ENCODE data around the gene MN1. TPM values are rescaled to one million over a fixed set of nuclear protein-coding genes. Genes with fewer than 3 reads are reported as not detected.

MN1 gene
- total RNA-seq, 1 donor from 2014 or later = 5.9 TPM

GRCh38 chr22:27772081-27772983 lies 29.2 kb downstream of the MN1 start:
- Mint-ChIP-seq H3K36me3 (ENCODE audit: insufficient read depth) (no peaks in the 10 kb centered on the region), H3K4me3 (ENCODE audit: low read depth) (no peak overlapping the region), H3K4me1 (ENCODE audit: low read depth) (peaks cover 12% of the 10 kb centered on the region), H3K27me3 (peaks cover 5% of the 10 kb centered on the region), H3K27ac (no peak overlapping the region), H3K9me3 (ENCODE audit: low read depth) (no peaks in the 10 kb centered on the region)
- DNase-seq (ENCODE audit: low spot score, unreplicated experiment) = no peak
- TF ChIP-seq CTCF (IDR thresholded peaks at IDR 0.05; ENCODE audit: unreplicated experiment) = no peak

GRCh38 chr22:27771637-27772036 lies 29.9 kb downstream of the MN1 start:
- TF ChIP-seq CTCF (IDR thresholded peaks at IDR 0.05; ENCODE audit: unreplicated experiment) = no peak
- no peak for DNase-seq (ENCODE audit: low spot score, unreplicated experiment)
- no peaks in the 10 kb centered on the region for H3K9me3 Mint-ChIP-seq (ENCODE audit: low read depth)
- no peak overlapping the region for H3K27ac Mint-ChIP-seq
- H3K36me3 Mint-ChIP-seq (ENCODE audit: insufficient read depth) = no peaks in the 10 kb centered on the region
- H3K4me3 Mint-ChIP-seq (ENCODE audit: low read depth) = no peak overlapping the region
- peaks cover 10% of the 10 kb centered on the region for H3K27me3 Mint-ChIP-seq
- peaks cover 10% of the 10 kb centered on the region for H3K4me1 Mint-ChIP-seq (ENCODE audit: low read depth)

GRCh38 chr22:27769012-27769411 lies 32.5 kb downstream of the MN1 start:
- Mint-ChIP-seq H3K27ac (no peak overlapping the region), H3K4me3 (ENCODE audit: low read depth) (no peak overlapping the region), H3K4me1 (ENCODE audit: low read depth) (peaks cover 6% of the 10 kb centered on the region), H3K36me3 (ENCODE audit: insufficient read depth) (peaks cover 3% of the 10 kb centered on the region), H3K9me3 (ENCODE audit: low read depth) (no peaks in the 10 kb centered on the region), H3K27me3 (peaks cover 19% of the 10 kb centered on the region)
- DNase-seq (ENCODE audit: low spot score, unreplicated experiment) = no peak
- no peak for TF ChIP-seq CTCF (IDR thresholded peaks at IDR 0.05; ENCODE audit: unreplicated experiment)

GRCh38 chr22:27768027-27768653 lies 33.4 kb downstream of the MN1 start:
- Mint-ChIP-seq H3K27ac (no peak overlapping the region), H3K27me3 (peaks cover 19% of the 10 kb centered on the region), H3K36me3 (ENCODE audit: insufficient read depth) (peaks cover 3% of the 10 kb centered on the region), H3K4me1 (ENCODE audit: low read depth) (peaks cover 6% of the 10 kb centered on the region), H3K4me3 (ENCODE audit: low read depth) (no peak overlapping the region), H3K9me3 (ENCODE audit: low read depth) (no peaks in the 10 kb centered on the region)
- DNase-seq (ENCODE audit: low spot score, unreplicated experiment) = no peak
- no peak for TF ChIP-seq CTCF (IDR thresholded peaks at IDR 0.05; ENCODE audit: unreplicated experiment)

GRCh38 chr22:27766679-27767078 lies 34.9 kb downstream of the MN1 start:
- peaks cover 3% of the 10 kb centered on the region for H3K36me3 Mint-ChIP-seq (ENCODE audit: insufficient read depth)
- DNase-seq (ENCODE audit: low spot score, unreplicated experiment) = no peak
- no peak overlapping the region for H3K27ac Mint-ChIP-seq
- no peak for TF ChIP-seq CTCF (IDR thresholded peaks at IDR 0.05; ENCODE audit: unreplicated experiment)
- H3K4me1 Mint-ChIP-seq (ENCODE audit: low read depth) = peaks cover 6% of the 10 kb centered on the region
- H3K4me3 Mint-ChIP-seq (ENCODE audit: low read depth) = no peak overlapping the region
- H3K9me3 Mint-ChIP-seq (ENCODE audit: low read depth) = no peaks in the 10 kb centered on the region
- H3K27me3 Mint-ChIP-seq = peaks cover 19% of the 10 kb centered on the region
